CD4-positive, alpha-beta T cell treated with Interleukin-12 subunit alpha and Interleukin-12 subunit beta, for 1 hour (primary cell): ENCODE measurements around the gene PSMD8.

Experiments used
- DNase-seq: peaks from one replicate; pipeline ENCODE4 v3.0.0-alpha.2; 2020

Gene PSMD8

DNA sequence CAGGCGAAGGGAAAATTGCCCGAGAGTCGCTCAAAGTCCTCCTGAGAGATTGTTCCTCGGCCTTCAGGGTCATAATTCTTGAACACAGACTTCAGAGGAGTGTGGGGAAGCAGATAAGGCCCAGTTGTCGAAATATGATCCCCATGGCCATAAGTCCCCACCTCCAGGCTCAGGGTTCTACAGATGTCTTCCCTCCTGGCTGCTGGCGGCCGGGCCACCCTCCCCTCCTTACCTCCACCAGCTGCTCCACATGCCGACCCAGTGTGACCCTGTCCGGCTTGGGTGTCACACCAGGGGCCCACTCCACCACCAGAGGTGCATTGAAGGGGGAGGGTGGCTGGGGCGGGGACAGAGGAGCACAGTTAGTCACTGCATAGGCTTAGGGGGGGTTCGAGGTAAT lies 38.6 kb downstream of the PSMD8 start:
- DNase-seq, result no peak

DNA sequence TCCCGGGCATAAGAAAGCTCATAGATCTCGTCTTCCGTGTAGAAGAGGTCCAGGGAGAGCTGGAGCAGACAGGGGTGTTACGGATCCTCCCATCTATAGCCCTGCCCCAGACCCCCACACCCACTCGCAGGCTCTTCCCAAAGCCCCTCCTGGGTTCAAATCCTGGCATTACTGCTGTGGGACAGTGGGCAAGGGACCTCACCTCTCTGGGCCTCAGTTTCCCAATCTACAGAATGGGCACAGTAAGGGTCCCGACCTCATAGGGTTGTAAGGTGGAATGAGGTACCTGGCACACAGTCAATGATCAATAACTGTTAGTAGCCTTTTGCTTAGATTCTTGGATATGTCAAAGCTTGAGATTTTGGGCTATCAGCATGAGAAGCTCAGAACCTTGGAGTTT lies 39.0 kb downstream of the PSMD8 start:
- DNase-seq, result no peak

DNA sequence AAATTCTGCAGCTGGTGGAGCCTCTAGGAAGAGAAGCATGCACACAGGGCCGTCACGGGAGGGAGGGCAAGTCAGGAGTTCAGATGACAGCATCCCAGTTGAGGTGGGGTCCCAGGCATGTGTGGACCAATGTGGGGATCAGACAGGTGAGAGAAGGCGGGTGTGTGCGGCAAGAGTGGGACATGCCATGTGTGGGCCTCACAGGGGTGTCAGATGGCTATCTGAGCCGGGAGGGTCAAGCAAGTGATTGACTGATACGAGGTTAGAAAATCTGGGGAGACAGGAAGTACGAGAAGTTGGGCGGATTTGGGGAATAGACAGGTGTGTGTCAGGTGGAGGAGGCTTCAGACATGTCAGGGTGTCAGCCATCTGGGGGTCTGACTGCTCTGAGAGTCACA lies 42.8 kb downstream of the PSMD8 start:
- DNase-seq, result no peak

- peak; percentile 71 for DNase-seq
Measured at GRCh38 chr19:38417544-38418506, 43.5 kb downstream of the PSMD8 start.

DNA sequence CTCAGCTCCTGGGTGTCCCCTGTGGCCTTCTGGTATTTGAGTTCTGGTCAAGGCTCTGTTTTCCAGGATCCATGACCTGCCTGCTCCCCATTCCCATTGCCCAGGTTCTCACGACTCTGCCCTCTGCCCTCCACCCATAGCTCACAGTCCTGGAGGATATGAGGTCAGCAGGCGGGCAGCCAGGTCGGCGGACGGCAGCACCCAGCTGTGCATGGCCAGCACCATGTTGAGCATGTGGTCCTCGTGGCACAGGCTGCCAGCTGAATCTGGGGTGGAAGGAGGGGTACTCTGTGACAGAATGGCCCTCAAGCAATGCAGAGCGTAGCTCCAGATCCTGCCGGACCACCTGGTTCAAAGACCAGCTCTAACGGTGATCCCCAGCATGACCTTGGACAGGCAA lies 46.6 kb downstream of the PSMD8 start:
- no peak for DNase-seq

DNA sequence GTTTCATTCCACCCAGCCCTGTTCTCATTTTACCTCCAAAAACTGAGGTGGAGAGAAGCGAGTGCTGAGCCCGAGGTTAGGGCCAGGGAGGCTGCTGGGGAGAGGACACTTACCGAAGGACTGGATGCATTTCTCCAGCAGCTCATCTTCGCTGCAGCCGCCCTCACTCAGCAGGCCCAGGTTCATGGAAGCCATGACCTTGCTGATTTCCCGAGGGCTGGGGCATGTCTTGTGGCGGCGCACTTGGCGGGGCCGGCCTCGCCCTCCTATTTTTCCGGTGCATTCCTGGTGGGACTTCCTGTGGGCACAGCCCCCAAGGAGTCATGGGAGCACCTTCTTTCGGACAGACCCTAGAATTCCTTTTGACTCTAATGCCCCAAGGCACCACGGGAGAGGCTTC lies 47.5 kb downstream of the PSMD8 start:
- DNase-seq, result no peak

GRCh38 chr19:38422438-38422837 lies 48.1 kb downstream of the PSMD8 start:
- DNase-seq, result no peak

DNA sequence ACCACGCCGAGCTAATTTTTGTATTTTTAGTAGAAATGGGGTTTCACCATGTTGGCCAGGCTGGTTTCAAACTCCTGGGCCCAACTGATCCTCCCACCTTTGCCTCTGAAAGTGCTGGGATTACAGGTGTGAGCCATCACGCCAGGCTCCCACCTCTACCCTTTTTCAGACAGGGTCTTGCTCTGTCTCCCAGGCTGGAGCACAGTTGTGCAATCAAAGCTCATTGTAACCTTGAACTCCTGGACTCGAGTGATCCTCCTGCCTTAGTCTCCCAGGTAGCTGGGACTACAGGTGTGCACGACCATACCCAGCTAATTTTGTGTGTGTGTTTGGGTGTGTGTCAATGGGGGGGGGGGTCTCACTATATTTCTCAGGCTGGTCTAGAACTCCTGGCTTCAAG lies 49.9 kb downstream of the PSMD8 start:
- no peak for DNase-seq

- no peak for DNase-seq
Measured at GRCh38 chr19:38425222-38425809, 50.9 kb downstream of the PSMD8 start.

DNA sequence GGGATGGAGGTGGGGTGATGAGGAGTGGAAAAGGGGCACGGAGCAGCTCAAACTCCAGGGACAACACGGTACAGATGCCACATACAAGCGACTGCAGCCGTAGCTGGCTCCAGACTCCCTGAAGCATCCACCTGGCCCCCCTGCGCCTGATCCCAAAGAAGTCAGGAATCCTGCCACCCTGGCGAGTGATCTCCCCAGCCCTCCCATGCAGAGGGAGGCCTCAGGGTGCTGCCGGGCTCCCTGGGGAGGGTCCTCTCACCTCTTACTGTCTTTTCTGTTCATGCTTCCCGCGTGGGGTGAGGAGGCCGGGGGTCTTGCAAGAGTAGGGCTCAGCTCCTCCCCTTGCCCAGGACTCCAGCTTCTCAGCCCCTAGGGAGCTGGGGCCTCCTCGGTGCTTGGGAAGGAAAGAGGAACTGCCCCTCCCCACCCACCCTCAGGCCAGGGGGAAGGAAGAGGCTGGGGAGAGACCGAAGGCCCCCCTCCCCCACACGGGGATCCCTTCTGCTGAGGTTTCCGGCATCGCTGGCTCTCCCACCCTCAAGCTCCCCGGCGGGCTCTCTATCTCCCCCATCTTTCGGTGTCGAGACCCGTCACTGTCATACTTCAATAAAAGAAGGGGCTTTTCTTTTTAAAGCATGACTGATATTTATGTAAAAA lies 51.6 kb downstream of the PSMD8 start, which contains the start of gene RASGRP4:
TSS of gene RASGRP4 (minus strand) at position 410 of the 657 bp plus-strand sequence. CDS start at position 282, 128 bp downstream.
- peak; percentile 43 for DNase-seq

DNA sequence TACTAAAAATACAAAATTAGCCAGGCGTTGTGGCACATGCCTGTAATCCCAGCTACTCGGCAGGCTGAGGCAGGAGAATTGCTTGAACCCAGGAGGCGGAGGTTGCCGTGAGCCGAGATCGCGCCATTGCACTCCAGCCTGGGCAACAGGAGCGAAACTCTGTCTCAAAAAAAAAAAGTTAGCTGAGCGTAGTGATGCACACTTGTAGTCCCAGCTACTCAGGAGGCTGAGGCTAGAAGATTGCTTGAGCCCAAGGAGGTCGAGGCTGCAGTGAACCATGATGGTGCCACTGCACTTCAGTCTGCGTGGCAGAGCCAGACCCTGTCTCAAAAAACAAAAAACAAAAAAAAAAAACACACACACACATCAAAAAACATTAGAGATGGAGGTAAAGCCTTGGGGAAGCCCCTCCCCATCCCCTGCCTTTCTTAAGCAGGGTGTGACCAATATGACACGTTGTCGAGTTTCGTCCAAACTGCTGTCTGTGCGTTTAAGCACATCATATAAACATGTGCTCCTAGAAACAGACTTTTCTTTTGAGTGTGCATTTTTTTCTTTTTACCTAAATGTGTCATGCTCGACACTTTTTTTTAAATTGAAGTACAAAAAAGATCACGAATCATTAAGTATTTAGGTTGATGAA lies 52.8 kb downstream of the PSMD8 start:
- peak; percentile 44 for DNase-seq

- DNase-seq, result no peak
Measured at GRCh38 chr19:38429055-38429810, 54.9 kb downstream of the PSMD8 start.

GRCh38 chr19:38429811-38430156 lies 55.4 kb downstream of the PSMD8 start:
- DNase-seq, result no peak

DNA sequence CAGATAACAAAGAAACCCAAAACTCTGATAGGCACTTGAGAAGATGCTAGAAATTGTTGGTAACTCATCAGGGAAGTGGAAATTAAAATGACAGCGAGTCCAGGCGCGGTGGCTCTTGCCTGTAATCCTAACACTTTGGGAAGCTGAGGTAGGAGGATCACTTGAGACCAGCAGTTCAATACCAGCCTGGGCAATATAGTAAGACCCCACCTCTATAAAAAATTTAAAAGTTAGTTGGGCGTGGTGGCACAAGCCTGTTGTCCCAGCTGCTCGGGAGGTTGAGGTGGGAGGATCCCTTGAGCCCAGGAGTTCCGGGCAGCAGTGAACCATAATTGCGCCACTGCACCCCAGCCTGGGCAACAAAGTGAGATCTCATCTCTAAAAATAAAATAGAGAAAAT lies 56.6 kb downstream of the PSMD8 start:
- DNase-seq, result no peak

GRCh38 chr19:38433268-38433733 lies 58.9 kb downstream of the PSMD8 start, which contains the start of gene RYR1:
TSS of gene RYR1 (plus strand) at chr19:38433691. CDS start at chr19:38433830, 139 bp downstream.
- DNase-seq, result peak; percentile 49
